Femur (tissue), 1 donor: Measurements from ENCODE around the gene RSPO4.
"Not testable (repeated sequence)": the region's sequence is repeated elsewhere in the genome, so short reads cannot be mapped to it uniquely, and the experiment has no call there.

Source experiments
- DNase-seq: peaks from one replicate; pipeline ENCODE4 v3.0.0-alpha.2; 2017

Gene RSPO4

DNA sequence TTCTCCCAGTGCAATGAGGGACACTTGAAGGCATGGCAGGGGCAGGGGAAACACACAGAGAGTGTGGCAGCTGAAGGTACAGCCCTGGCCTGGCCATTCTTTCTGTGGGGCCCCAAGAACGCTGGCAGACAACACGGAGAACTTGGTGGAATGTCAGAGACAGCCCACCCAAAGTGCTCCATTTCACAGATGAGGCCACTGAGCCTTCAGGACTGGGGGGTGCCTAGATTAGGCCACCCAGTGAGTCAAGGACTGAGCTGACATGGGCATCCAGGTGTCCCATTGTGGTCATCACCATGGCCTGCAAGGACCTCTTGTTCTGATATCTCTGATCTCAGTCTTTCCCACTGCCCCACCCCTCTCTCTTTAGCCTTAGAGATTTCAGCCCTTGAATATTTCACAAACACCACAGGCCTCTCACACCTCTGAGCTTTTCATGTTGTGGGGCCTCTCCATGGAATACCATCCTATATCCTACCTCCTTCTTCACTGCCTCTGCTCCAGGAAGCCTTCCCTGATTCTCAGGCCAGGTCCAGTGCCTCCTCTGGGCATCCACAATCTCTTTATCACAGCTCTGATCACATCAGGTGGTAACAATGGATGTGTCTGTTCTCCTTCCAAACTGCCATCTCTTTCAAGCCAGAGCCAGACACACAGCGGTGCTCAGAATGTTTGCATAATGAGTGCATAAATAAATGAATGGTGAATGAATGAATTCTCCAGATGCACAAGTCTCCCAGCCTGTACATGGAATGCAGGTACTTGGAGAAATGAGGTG, 2.0 kb upstream of the RSPO4 start:
- DNase-seq = no peak

DNA sequence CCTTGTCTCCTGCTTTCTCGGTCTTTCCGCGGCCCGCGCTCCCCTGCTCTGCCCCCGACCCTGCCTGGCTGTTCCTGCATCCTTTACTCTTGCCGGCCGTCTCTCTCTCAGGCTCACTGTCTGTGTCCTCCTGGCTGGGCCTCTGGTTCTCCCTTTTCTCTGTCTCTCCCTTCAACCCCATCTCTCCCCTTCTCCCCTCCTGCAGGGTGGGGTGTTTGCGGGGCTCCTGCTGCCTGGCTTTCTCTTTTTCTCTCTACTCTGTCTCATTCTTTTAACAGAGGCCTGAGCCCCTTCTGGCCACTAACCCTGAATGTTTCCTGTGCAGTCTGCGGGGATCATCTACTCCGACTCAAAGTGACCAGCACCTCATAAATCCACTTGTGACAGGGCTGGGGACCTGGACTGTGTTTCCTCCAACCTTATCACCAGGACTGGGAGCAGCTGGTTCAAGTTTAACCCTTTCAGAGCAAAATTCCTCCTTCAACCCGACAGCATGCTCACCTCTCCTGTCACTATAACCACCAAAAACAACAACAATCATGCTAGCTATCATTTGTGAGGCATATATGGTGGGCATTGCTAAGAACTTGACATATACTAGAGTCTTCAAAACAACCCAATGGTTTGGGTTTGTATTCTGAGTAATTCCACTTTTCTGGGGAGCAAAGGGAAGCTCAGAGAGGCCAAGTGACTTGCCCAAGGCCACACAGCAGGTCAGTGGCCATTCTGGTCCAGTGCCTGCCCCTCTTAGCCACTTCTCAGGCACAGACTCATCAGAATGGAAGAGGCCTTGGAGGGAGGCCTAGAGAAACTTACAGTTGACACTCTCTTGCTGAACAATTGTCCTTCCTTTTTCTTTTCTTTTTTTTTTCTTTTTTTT, 811 bp upstream of the RSPO4 start:
- no peak for DNase-seq

DNA sequence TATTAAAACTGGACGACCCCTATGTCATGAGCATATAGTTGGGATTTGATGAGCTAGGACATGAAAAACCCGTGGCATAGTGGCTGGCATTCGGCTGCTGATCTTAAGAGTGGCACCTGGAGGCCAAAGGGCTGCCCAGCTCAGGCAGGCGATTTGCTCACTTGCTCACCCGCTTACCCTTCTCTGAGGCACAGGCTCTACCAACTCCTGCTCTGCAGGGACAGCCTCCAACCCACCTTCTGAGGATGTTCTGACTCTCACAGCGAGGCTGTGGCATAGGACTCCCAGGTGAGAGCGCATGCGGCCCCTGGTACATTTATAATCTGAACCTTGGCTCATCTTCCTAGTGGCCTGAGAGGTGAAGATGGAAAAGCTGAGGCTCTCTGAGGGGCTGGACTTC, 995 bp downstream of the RSPO4 start:
- no peak for DNase-seq

DNA sequence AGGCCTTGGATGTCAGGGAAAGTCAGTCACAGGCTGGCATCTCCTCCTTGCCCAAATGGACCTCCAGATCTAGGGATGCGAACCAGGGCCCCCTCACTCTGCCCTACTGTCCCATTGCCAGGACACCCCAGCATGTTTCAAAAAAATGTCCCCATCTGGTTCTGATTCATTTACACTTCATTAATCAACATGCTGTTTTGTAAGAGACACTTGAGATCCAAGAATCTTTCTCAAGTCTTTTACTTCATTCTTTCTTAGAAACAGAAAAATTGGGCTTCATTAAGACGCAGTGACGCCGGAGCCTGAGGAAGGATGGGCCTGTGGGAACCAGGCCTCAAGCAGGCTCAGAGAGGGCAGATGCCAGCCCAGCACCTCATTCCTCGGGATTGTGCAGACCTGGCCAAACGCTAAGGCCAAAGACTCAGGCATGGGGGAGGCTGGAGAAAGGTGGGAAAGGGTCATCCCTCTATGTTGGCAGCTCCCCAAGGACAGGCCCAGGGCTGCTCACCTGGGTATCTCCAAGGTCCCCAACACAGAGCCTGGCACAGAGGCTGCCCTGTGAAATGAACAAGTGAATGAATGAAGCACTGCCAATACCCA, 3.8 kb downstream of the RSPO4 start:
- DNase-seq = no peak

DNA sequence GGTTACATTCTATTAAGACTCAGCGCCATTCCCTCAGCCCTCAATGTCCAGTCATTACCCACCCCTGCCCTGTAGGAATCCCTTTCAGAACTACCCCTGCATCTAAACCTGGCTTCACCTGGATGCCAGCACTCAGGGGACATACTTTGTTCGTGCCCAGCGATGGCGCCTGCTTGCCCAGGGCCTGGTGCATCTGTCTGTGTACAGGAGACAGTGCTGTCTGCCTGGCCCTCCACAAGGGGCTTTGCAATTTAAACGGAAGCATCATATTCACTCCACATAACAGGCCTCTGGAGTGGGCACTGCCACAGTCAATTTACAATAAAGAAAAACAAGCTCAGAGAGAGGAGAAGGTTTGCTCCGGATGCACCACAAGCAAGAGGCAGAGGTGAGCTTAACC, 4.6 kb downstream of the RSPO4 start:
- DNase-seq = no peak

DNA sequence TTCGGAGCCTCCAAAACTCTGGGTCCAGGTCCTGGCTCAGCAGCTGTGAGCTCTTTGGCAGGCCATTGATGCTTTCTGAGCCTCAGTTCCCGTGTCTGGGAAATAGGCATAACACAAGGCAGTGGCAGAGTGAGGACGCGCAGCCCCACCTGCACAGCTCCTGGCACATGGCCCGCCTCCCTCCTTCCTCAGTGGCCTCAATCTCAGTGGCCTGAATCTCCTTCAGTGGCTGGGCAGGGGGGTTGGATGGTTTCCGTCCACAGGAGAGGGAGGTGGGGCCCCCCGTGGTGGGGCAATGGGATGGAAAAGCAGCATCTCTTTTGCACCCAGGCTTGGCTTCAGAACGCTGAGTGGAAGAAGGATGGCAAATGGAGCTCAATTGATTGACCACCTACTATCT, 5.1 kb downstream of the RSPO4 start:
- DNase-seq = no peak

DNA sequence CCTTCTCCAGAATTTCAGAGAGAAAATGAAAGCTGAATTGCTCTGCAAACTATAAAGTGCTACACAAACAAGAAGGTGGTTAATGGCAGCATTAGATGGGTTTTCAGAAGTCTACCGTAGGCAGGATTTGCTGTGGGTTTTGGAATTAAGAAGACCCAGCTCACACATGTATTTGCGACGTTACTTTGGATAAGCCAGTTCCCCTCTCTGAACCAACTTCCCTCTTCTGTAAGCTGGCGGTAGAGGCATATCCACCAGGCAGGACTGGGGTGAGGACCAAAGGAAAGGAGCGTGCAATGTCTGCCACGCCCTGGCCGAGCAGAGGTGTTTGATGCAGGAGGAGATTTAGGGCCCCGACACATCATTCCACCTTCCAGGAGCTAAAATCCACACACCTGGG, 6.9 kb downstream of the RSPO4 start:
- no peak for DNase-seq

DNA sequence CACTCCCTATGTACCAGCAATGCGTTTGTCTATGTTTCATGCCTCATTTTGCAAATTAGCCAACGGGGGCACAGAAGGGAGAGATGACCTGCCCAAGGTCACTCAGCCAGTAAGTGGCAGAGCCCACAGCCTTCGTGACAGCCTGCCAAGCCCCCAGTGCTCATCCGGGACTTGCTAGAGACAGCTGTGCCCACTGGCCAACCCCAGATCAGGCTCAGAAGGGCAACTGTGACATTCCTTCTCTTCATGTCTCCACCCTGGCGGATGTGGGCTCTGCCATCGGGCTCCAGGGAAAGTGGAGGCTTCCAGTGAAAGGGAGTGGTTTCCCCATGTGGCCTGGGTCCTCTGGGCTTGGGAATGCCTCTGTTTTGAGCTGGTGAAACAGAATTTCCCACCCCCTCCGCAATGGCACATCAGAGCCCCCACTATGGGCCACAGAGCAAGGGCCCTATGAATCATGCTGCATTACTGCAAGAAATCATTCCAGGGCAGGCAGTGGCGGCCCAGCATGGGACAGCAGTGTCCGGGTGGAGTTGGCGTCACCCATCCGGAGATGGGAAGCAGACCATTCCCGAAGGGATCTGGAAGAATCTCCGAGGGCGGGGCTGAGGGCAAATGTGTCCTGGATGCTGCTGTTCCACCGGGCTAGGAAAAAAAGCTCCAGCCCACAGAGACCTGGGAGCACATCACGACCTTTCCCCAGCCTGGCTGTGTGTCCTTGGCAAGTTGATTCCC, 9.1 kb downstream of the RSPO4 start:
- DNase-seq = no peak

DNA sequence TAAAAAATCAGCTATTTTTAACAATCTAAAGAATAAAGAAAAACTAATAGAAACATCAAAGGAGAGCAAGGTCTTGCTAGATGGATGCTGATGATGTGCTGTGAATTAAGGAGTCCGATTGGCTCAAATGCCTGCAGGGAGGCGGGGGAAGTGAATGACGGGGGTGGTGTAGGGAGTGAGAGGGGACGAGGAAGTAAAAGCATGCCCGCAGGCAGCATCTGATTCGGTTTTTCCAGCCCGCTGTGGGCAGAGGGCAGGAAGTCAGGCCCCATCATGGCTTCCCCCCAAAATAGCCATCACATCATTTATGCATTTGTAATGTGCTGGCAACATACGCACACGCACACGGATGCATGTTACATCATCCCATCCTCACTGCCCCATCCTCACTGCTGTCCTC, 10.3 kb downstream of the RSPO4 start:
- DNase-seq = no peak

DNA sequence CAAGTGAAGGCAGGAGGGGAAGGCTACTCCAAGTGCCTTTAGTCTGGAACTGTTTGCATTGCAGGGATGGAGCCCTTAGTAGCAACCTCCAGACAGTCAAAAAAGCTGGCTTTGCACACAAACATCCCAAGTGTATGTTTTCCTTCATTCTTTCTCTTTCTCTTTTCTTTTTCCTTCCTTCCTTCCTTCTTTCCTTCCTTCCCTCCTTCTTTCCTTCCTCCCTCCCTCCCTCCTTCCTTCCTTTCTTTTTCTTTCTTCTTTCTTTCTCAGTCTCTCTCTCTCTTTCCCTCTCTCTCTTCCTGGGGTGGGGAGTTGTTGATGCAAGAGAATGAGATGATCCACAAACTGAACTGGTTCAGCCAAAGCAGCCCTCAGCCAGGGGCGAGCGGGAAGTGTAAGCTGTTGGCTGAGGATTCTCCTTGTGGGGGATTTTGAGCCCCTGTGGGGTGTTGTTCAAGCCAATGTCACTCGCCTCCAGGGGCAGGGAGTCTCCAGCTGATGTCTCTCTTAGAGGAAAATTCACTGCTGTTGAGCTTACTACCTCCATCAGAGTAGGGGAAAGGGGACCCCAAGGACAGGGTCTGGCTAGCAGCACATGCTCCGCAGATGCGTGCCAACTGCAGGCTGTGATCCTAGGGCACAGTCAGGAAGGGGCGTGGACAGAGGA, 11.7 kb downstream of the RSPO4 start:
- DNase-seq = no peak

DNA sequence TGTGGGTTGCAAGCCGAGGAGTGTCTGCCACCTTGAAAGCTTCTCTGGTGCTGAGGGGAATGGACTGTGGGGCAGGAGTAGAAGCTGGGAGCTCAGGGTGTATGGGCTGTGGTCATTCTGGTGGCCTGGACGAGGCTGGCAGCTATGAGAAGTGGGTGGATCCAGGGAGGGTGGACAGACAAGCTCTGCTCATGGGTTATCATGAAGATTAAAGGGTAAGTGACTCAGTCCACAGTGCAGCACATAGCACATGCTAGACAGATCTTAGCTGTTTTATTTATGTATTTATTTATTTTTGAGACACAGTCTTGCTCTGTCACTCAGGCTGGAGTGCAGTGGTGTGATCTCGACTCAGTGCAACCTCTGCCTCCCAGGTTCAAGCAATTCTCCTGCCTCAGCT, 13.8 kb downstream of the RSPO4 start:
- DNase-seq = no peak

DNA sequence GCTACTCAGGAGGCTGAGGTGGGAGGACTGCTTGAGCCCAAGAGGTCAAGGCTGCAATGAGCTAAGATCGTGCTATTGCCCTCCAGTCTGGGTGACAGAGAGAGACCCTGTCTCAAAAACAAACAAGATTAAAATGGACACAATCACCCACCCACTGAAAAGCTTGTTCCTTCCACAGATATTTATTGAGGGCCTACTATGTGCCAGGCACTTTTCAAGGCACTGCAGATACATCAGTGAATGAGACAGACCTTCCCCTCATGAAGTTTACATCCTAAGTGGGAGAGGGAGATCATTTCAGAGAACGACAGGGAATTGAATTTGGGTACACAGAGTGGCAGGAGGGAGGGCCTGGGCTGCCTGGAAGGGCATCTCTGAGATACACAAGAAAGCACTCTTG, 14.4 kb downstream of the RSPO4 start:
- no peak for DNase-seq

DNA sequence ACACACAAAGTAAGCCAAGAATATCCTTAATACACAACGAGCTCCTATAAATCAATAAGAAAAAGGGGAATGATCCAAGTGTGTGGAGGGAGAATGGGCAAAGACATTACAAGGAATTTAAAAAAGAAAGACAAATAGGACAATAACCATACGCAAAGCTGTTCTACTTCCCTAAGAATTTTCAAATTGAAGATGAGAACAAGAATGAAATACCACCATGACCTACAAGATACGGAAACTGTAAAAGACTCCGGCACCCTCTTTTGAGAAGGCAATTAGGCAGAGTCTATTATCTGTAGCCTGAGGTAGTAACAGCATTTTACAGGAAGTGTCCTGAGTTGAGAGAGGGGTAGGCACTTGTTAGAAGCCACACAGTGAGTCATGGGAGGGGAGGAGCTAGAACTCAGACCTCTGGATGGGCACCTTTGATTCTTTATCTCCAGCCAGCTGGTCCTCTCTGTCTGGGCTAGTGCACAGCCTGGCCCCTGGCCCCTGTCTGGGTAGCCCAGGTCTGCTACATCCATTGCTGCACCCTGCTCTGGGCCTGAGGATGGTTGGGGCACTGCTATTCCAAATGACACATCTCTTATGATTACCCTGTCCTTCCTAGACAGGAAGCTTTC, 15.3 kb downstream of the RSPO4 start:
- no peak for DNase-seq

DNA sequence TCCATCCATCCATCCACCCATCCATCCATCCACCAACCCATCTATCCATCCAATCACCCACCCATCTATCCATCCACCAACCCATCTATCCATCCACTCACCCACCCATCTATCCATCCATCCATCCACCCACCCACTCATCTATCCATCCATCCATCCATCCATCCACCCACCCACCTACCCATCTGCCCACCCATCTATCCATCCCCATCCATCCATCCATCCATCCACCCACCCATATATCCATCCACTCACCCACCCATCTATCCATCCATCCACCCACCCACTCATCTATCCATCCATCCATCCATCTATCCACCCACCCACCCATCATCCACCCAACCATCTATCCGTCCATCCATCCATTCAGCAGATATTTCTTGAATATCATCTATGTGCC, 17.1 kb downstream of the RSPO4 start:
- DNase-seq = not testable (repeated sequence)

DNA sequence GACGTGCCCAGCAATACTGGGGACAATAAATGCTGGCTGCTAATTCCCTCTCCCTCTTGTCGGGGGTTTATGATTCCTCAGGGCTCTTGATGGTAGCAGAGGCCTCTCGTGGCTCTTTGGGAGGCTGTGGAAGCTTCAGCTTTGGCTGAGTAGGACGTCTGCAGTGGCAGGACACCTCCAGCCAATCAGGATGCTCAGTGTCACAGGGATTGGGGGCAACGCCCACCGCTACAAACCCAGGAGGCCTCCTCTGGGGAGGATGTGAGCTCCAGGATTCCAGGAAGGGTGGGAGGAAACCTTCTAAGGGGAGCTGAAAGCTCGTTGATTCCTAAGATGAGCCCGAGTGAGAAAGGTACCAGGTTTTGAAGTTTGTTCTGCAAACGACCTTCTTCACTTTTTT, 19.4 kb downstream of the RSPO4 start:
- no peak for DNase-seq

DNA sequence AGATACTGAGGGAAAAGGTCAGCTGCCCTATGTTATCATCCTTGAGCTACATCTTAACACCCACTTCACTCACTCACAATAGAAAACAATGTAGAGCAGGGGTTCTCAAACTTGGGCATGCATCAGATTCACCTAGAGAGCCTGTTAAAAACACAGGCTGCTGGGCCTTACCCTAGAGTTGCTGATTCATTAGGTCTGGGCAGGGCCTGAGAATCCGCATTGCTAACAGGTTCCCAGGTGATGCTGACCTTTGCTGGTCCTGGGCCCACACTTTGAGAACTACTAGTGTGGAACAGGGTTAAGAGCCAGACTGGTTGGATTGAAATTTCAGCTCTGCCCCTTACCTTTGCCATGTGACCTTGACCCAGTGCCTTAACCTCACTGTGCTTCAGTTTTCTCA, 25.1 kb downstream of the RSPO4 start:
- DNase-seq = no peak

DNA sequence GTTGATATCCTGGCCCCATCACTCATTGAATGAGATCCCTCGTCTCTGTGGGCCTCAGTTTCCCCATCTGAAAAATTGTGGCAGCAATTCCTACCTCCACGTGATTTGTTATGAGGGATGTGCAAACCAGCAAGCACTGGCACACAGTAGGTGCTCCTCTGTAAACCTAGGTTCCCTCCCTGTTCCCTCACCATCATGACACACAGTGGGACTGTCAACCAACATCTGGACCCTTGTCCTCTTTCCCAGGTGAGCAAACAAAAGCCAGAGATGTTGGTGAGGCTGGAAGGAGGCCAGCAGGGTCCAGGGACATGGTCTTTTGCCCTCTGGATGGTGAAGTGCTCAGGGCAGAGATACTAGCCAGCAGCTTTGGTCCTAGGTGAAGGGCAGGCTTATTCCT, 26.1 kb downstream of the RSPO4 start:
- DNase-seq = no peak

DNA sequence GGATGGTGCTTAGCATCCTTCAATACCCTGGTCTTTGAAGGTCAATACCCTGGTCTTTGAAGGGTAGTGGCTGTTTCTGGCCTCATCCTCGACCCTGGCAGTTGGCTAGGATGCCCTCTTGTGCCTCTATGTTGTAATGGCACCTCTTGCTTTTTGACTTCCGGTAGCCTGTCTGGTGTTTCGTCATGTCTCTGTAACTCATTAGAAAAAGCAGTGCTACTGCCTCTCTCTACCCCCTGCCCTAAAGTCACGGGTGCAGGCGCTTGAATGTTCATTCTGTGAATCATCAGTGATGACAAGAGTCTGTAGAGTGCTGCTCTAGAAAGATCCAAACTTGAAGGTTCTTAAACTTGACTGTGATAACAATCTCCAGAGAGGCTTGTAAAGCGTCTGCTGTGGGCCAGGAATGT, 28.3 kb downstream of the RSPO4 start:
- no peak for DNase-seq

DNA sequence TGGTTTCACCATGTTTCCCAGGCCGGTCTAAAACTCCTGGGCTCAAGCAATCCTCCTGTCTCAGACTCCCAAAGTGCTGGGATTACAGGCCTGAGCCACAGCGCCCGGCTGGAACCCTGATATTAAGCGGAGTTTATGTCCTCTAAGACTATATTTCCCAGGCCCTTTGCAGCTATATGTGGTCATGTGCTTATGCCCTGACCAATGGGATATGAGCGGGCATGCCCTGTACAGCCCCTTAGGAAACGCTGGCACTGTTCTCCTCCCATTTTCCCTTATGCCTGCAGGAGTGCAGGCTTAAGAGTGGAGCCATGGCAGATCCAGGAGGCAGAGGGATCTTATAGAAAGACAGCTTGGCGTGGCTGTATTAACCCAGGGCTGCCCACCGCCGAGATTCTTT, 29.9 kb downstream of the RSPO4 start:
- DNase-seq = no peak

DNA sequence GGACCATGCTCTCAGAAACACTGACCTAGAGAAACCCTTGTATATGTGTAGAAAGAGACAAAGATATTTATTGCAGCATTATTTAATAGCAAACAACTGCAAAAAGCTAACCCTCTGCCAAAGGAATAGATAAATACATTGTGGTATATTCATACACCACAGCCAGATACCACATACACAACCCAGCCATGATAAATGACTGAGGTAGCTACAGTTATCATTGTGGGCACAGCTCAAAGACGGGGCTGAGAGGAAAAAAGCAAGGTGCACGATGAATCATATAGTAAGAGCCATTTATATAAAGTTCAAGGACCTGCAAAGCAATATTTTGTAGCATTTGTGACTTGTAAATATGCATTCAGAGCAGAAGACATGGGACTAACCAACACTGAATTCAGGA, 30.8 kb downstream of the RSPO4 start:
- no peak for DNase-seq

DNA sequence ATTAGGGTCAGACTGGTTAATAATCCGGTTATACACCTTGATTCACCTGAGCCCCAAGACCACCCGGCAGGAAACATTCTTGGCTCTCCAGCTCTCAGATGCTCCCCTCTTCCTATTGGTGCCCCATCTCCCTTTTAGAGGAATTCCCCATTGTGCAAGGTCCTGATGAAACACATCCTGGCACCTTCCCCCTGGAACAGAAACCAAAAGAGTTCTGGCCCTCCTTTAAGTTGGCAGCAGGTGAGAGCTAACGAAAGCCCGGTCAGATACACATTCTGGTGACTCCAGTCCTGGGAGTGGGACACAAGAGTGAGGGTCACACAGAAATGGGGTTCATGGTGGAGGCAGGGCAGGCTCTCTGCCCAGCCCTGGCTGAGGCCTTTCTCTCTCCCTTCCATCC, 32.2 kb downstream of the RSPO4 start:
- DNase-seq = no peak
